GM18873 (cell line): ENCODE measurements around the gene CAMSAP1.

ENCODE experiments used
- ATAC-seq: cut with Tn5 transposase; IDR thresholded peaks from one replicate; pipeline ENCODE4 v1.9.1; 2021; ENCODE audit warnings: mild to moderate bottlenecking, moderate library complexity, moderate number of reproducible peaks; ENCODE audit not compliant: unreplicated experiment, low FRiP score

The CAMSAP1 gene

DNA sequence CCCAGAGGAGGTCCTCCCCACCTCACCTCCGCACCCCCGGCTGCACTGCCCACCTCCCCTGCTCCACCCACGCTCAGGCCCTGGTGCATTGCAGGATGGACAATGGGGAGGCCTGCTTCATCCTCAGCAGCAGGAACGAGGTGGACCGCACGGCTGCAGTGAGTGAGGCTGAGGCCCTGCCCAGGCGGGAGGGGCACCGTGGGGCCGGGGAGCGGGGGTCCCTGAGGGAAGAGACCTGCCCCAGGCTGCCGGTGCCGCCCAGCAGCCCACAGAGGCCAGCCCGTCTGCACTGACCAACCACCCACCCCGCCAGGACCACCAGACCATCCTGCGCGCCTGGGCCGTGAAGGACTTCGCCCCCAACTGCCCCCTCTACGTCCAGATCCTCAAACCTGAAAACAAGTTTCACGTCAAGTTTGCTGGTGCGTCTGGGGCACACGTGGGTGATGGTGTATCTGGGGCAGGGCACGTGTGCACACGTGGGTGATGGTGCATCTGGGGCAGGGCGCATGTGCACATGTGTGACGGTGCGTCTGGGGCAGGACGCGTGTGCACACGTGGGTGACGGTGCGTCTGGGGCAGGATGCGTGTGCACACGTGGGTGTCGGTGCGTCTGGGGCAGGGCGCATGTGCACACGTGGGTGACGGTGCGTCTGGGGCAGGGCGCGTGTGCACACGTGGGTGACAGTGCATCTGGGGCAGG is 138.7 kb downstream of the CAMSAP1 start:
- ATAC-seq, result no peak

GRCh38 chr9:135766707-135767106 is 140.6 kb downstream of the CAMSAP1 start:
- ATAC-seq, result no peak

DNA sequence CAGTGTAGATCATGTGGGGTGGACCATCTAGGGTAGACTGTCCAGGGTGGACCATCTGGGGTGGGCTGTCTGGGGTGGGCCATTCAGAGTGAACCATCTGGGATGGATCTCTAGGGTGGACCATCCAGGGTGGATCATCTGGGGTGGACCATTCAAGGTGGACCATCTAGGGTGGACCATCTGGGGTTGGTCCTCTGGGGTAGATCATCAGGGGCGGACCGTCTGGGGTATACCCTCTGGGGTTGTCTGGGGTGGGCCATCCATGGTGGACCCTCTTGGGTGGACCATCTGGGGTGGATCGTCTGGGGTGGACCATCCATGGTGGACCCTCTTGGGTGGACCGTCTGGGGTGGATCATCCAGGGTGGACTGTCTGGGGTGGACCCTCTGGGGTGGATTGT is 141.1 kb downstream of the CAMSAP1 start:
- no peak for ATAC-seq

DNA sequence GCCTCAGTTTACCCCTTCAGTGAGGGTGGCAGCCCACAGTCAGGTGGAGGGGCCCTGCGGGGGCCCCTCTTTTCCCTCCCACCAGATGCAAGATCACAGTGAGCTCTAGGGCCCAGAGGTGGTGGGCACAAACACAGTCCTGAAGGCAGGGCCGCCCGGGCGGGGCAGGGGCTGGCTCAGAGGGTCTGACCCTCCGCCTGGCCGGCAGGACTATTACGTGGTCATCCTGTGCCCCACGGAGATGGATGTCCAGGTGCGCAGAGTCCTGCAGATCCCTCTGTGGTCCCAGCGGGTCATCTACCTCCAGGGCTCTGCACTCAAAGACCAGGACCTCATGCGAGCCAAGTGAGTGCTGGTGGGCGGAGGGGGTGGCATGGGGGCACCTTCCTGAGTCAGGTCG is 141.9 kb downstream of the CAMSAP1 start:
- no peak for ATAC-seq

- no peak for ATAC-seq
These were observed 142.6 kb downstream of the CAMSAP1 start for GRCh38 chr9:135764731-135765130.

- ATAC-seq, result no peak
These were observed 143.5 kb downstream of the CAMSAP1 start for GRCh38 chr9:135763716-135764446.

- ATAC-seq, result no peak
These were observed 144.4 kb downstream of the CAMSAP1 start for GRCh38 chr9:135762921-135763320.

GRCh38 chr9:135761845-135762168 is 145.5 kb downstream of the CAMSAP1 start:
- ATAC-seq, result no peak

GRCh38 chr9:135761150-135761844 is 146.0 kb downstream of the CAMSAP1 start:
- ATAC-seq, result no peak

DNA sequence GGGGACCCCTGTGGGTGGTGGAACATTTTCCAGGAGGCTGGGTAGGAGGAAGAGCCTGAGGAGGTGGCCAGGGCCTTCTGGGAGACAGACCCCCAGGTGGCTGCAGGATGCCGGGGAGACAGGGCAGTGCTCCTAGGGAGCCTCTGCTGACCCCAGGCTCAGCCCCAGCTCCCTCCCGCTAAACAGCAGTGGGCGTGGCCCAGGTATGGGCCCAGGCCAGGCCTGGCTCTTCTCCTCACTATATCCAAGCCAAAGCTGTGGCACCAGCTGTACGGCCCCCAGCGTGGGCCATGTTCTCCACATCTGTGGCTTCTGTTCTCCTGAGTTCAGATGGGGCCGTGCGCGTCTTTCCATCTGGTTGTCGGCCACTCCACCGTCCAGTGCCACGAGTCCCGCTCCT is 146.9 kb downstream of the CAMSAP1 start:
- no peak for ATAC-seq

- ATAC-seq, result no peak
These were observed 147.6 kb downstream of the CAMSAP1 start for GRCh38 chr9:135759676-135760300.

GRCh38 chr9:135758870-135759269 is 148.5 kb downstream of the CAMSAP1 start:
- ATAC-seq, result no peak
